ENCODE results near the gene FHAD1.

GRCh38 chr1:15257309-15257708 is 10.3 kb downstream of the FHAD1 start:
- TF ChIP-seq EZH2 (optimal IDR thresholded peaks at IDR 0.05; ENCODE audit: low read depth, low read length): no peak
- TF ChIP-seq CTCF (IDR thresholded peaks at IDR 0.05; ENCODE audit: low read length): no peak

Measured in MM.1S (cell line).